Spleen (tissue), 7 donors: ENCODE data around the gene MTA1.

ENCODE experiments used
- CTCF ChIP-seq, 11 experiments: fragments of 200-600 bp in 7 of 11; fragments of 450-650 bp in 4 of 11; sonication (generic) in 4 of 11; IDR thresholded peaks in 8 of 11; conservative IDR thresholded peaks in 3 of 11; 1 replicate in 7 of 11; 2 replicates in 4 of 11; pipeline versions ENCODE4 v1.4.0 to v1.8.0; 2016 to 2021; ENCODE audit warnings: antibody characterized with exemption in 11 of 11, inconsistent platforms in 4 of 11, mild to moderate bottlenecking in 1 of 11
- POLR2A ChIP-seq, 3 donors: fragments of 450-650 bp; IDR thresholded peaks; one replicate each; pipeline ENCODE4 v1.5.1; 2017; ENCODE audit warnings: antibody characterized with exemption in 3 of 3, mild to moderate bottlenecking in 1 of 3
- donor health status: DM: no; HTN: no; CAD: no; lungs with moderate emphysema.
- donor health status: DM: no; HTN: no; CAD: no.
- donor health status: DM: no; HTN: no; CAD: no.

- TF ChIP-seq CTCF (IDR thresholded peaks at IDR 0.05 in 8 of 11, conservative IDR thresholded peaks at IDR 0.05 in 3 of 11), result no peak
- no peak for TF ChIP-seq POLR2A (IDR thresholded peaks at IDR 0.05)
Measured at GRCh38 chr14:105492031-105492970, 72.7 kb downstream of the MTA1 start.
